GM10248 (cell line): ENCODE data around the gene FBXO24.

Source experiments
- CTCF ChIA-PET: fragments of 300-600 bp; sonication (Branson Sonifier 250); formaldehyde crosslinking; extraction: SDS; loops from one replicate; lab custom pipeline; 2021; ENCODE audit warnings: antibody characterized with exemption; lab: Yijun Ruan, JAX
- POLR2A ChIA-PET: fragments of 350-650 bp; sonication (Branson Sonifier 250); formaldehyde crosslinking; extraction: SDS; loops from one replicate; lab custom pipeline; 2020; ENCODE audit warnings: antibody characterized with exemption; lab: Yijun Ruan, JAX
- DNase-seq: peaks from one replicate; pipeline ENCODE4 v3.0.0; 2012; ENCODE audit errors: extremely low spot score
- CTCF ChIP-seq: IDR thresholded peaks from 2 replicates; pipeline ENCODE4 v1.5.1; 2012; ENCODE audit warnings: mild to moderate bottlenecking, low read depth; ENCODE audit errors: extremely low read depth, missing control alignments, control extremely low read depth

FBXO24 gene

GRCh38 chr7:100572281-100572948, 13.7 kb upstream of the FBXO24 start:
- no peak for TF ChIP-seq CTCF
- CTCF ChIA-PET, result interaction anchor here (0.6 to 2.2 kb wide), 5 partner anchors 8 to 14 kb away, joined by 3 to 13 read pairs (median 7); partner anchors contain the start of genes FBXO24 and LRCH4

DNA sequence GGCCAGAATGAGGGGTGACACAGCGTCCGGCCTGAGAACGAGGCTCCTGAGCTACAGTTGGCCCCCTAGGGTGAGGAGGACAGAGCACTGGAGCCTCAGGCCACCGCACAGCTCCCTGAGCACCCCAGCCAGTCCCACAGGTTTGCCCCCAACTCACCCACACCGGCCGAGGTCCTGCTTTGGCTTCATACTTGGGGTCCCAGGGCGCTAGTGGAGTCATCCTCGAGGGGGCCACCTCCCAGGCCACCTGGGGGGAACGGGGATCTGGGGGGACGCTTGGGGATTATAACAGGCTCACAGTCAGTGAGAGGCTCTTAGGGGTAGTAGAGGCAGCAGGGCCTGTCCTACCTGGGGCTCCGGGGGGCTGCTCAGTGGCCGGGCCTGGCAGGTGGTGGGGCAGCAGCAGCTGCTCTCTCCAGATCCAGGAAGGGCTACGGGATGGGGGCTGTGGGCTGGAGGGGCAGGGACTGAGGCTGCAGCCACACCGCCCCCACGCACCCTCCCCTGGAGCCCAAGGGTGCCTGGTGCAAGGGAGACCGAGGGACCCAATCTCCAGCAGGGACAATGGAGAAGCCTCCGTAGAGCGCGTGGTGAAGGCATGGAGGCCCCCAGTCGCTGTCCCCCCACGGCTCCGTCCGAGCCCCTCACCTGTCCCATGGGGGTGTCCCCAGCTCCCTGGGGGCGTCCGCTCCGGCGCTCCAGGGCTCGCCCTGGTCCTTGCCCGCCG, 13.0 kb upstream of the FBXO24 start:
- DNase-seq, result no peak
- POLR2A ChIA-PET, result no interaction called here
- CTCF ChIA-PET, result interaction anchor here (0.6 to 2.2 kb wide), 5 partner anchors 9 to 14 kb away, joined by 3 to 13 read pairs (median 7); partner anchors contain the start of genes FBXO24 and LRCH4
- TF ChIP-seq CTCF, result no peak

More at GRCh38 chr7:100572281-100572948, 13.7 kb upstream of the FBXO24 start:
- no peak for DNase-seq
- POLR2A ChIA-PET, result no interaction called here

GRCh38 chr7:100573691-100574361, 12.3 kb upstream of the FBXO24 start, which contains the start of gene SAP25:
TSS of gene SAP25 (minus strand) at chr7:100573900. CDS start at chr7:100573742, 158 bp downstream.
- peak; percentile 5 for TF ChIP-seq CTCF
- CTCF ChIA-PET, result interaction anchor here (1.8 to 2.0 kb wide), 2 partner anchors 10 to 12 kb away, joined by 7 to 10 read pairs; partner anchors contain the start of genes FBXO24 and LRCH4
- POLR2A ChIA-PET, result no interaction called here
- no peak for DNase-seq

DNA sequence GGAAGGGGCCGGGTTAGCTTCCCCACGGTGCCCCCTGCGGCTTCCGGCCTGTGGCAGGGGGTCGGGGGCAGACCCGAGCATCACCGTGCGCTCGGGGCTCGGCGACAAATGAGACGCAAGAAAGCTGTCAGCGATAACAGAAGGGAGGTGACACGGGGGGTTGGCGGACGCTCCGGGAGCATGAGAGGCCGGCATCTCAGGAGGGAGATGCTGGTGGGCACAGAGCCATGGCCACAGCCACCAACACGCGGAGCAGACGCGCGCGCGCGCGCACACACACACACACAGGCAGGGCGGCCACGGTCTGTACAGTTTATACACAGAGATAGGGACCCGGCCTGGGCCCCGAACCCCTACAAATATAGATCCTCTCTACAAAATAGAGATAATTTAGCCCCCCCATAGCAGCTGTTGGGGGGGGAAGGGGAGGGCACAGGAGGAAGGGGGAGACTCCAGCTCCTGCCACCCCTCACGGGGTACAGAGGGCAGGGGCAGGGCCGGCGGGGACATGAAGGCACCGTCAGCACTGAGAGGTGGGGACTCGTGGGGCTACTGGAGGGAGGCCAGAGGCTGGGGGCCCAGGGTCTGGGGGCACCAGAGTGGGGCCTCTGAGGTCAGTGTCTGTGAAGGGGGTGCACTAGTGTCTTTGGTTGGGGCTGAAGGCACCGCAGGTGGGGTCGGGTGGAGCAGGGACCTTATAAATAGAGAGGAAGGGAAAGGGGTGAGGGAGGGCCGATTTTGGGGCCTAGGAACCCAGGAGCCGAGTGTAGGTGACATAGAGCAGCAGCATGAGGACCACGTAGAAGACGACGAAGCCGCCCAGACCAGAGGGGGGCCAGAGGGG, 11.5 kb upstream of the FBXO24 start:
- DNase-seq, result no peak
- ChIA-PET POLR2A (no interaction called here), CTCF (no interaction called here)
- TF ChIP-seq CTCF, result no peak

DNA sequence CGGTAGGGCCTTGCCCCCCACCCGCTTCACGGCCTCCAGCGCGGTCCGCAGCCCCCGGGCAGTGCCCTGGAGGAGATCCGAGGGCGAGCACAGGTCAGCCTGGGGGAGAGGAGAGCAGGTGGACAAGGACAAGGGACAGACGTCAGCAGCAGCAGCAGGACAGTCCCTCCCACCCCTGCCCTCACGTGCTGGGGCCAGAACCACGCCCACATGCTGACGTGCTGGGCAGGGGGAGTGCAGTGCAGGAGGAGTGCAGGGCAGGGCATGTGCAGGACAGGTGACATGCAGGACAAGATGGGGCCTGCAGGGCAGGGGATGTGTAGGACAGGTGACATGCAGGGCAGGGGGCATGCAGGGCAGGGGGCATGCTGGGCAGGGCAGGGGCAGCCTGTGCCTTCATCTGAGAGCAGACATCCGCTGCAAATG, 10.9 kb upstream of the FBXO24 start:
- CTCF ChIA-PET, result no interaction called here

More for the DNA sequence above, 10.9 kb upstream of the FBXO24 start:
- no peak for DNase-seq
- TF ChIP-seq CTCF, result no peak
- POLR2A ChIA-PET, result no interaction called here
